GM19372 (cell line): ENCODE results near the gene OR5L1.

Source experiments
- ATAC-seq: cut with Tn5 transposase; IDR thresholded peaks from one replicate; pipeline ENCODE4 v1.9.1; 2021; ENCODE audit warnings: mild to moderate bottlenecking, low read depth, moderate library complexity; ENCODE audit not compliant: unreplicated experiment

Gene OR5L1

GRCh38 chr11:55811067-55811466, at the start of gene OR5L1:
OR5L1 (plus strand) TSS chr11:55811367; CDS start chr11:55811467, 100 bp downstream.
- no peak for ATAC-seq

- ATAC-seq, result no peak
Observed at GRCh38 chr11:55773138-55773537, 38.0 kb upstream of the OR5L1 start, which contains the start of gene OR5D13. OR5D13 (plus strand) TSS chr11:55773438; CDS start chr11:55773438, 0 bp downstream.

- no peak for ATAC-seq
Observed at GRCh38 chr11:55791606-55792005, 19.6 kb upstream of the OR5L1 start.

GRCh38 chr11:55793321-55793720, 17.8 kb upstream of the OR5L1 start:
- ATAC-seq, result no peak

GRCh38 chr11:55795256-55795655, 15.9 kb upstream of the OR5L1 start, which contains the start of gene OR5D14:
OR5D14 (plus strand) TSS chr11:55795556; CDS start chr11:55795556, 0 bp downstream.
- ATAC-seq, result no peak

- no peak for ATAC-seq
Observed at GRCh38 chr11:55806248-55806647, 4.9 kb upstream of the OR5L1 start.

GRCh38 chr11:55819330-55819729, 8.2 kb downstream of the OR5L1 start, which contains the start of gene OR5D18:
OR5D18 (plus strand) TSS chr11:55819630; CDS start chr11:55819630, 0 bp downstream.
- no peak for ATAC-seq

GRCh38 chr11:55826919-55827318, 15.8 kb downstream of the OR5L1 start, which contains the start of gene OR5L2:
OR5L2 (plus strand) TSS chr11:55827219; CDS start chr11:55827219, 0 bp downstream.
- ATAC-seq, result no peak

GRCh38 chr11:55838452-55838851, 27.3 kb downstream of the OR5L1 start, which contains the start of gene OR5D16:
OR5D16 (plus strand) TSS chr11:55838752; CDS start chr11:55838752, 0 bp downstream.
- ATAC-seq, result no peak

GRCh38 chr11:55847453-55847852, 36.3 kb downstream of the OR5L1 start:
- no peak for ATAC-seq

GRCh38 chr11:55849037-55849436, 37.9 kb downstream of the OR5L1 start:
- no peak for ATAC-seq

GRCh38 chr11:55852141-55852540, 41.0 kb downstream of the OR5L1 start:
- no peak for ATAC-seq

GRCh38 chr11:55854704-55855103, 43.5 kb downstream of the OR5L1 start:
- no peak for ATAC-seq
